ENCODE measurements around the gene PTPRN2. TPM values are rescaled to one million over a fixed set of nuclear protein-coding genes. Genes with fewer than 3 reads are reported as not detected.
A peak's percentile ranks its signal among the peaks of the same experiment; 100 is the strongest.

The PTPRN2 gene
- total and polyA plus RNA-seq, 2 of the 8 experiments (the other 6 are each of a cell fraction or from before 2014, with no cell fraction given), result 2.6 to 4.5 TPM

DNA sequence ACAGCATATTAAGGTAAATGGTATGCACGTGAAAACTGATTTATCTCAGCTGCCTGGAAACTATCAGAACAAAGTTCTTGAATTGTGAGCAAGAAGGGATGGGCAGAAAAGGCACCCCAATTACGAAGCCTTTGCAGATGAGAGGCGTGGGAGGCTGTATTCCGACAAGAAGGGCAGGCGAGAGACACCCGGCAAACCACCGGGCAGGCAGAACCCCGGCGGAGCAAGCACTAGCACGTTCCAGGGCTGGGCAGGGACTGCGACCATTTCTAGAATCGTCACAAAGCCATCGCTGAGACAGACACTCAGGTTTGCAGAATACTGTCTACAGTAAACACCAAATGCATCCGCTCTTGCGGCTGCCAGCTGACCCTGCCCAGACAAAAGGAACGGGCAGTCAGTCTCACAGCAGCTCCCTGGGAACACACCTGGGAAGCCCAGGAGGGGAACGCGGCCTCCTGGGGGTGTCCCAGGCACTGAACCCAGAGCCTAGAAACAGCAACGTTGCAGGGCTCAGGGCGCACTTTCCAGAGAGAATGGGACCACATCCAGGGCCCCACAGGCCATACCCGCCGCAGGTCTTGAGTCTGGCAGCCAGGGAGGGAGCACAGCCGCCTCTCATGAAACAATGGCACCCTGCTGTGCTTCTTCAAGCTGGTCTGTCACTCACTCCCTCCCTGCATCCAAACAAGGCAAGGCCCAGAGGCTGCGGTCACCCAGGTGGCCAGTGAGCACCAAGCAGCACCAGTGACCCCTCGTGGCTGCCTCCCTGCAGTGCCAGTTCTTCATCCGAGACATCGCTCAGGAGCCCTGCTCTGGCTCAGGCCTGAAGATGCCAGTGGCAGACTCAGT, 261.9 kb downstream of the PTPRN2 start:
- Histone ChIP-seq H4K8ac (ENCODE audit: extremely low read depth, insufficient read depth, low read length) (peak overlapping the region; percentile 94), H3K27ac (ENCODE audit: low read depth, low read length) (no peak overlapping the region), H3K23ac (ENCODE audit: insufficient read length) (no peak overlapping the region), H4K20me1 (replicated peaks in 1 of 2; ENCODE audit: control insufficient read depth in 1 of 2, insufficient read depth in 2 of 2, low read length in 2 of 2) (peaks cover 0 to 9% of the 10 kb centered on the region in 2 experiments), H3K9ac (replicated peaks in 1 of 4; ENCODE audit: extremely low read depth in 1 of 4, low read depth in 3 of 4, low read length in 3 of 4) (no peak overlapping the region; a peak in 1 of 7 replicates), H3K4me3 (ENCODE audit: extremely low read depth in 1 of 4, insufficient read depth in 2 of 4, low read depth in 3 of 4, low read length in 4 of 4) (peak overlapping the region in 2 of 4 experiments; percentile 7 to 20; a peak in 2 of 8 replicates), H3K36me3 (ENCODE audit: control insufficient read depth in 2 of 4, insufficient read depth in 4 of 4, low read length in 3 of 4) (peaks cover 0 to 5% (median 0%) of the 10 kb centered on the region in 4 experiments; a peak in 1 of 8 replicates), H3K27me3 (replicated peaks in 1 of 4; ENCODE audit: control insufficient read depth in 3 of 4, extremely low read depth in 1 of 4, insufficient read depth in 3 of 4, low read length in 3 of 4) (peaks cover 0 to 2% (median 0%) of the 10 kb centered on the region in 4 experiments; a peak in 1 of 7 replicates), H2BK15ac (ENCODE audit: low read length) (peak overlapping the region; percentile 66; the same call in 1 of the 2 replicates), H3K79me1 (ENCODE audit: low read depth, low read length) (no peaks in the 10 kb centered on the region), H3K4ac (replicated peaks; ENCODE audit: insufficient read length, low read depth, low read length) (no peak overlapping the region), H3K18ac (ENCODE audit: extremely low read depth, low read length) (peak overlapping the region; percentile 62), H2BK20ac (ENCODE audit: low read length) (0 out of 2 replicates have a peak overlapping the region, but pooled peaks have one; percentile 86), H3K4me2 (ENCODE audit: insufficient read depth in 1 of 2, low read depth in 2 of 2, low read length in 2 of 2) (peak overlapping the region; percentile 39 to 50; a peak in 3 of 4 replicates), H2BK5ac (ENCODE audit: low read depth, low read length) (peak overlapping the region; percentile 87), H3K56ac (replicated peaks; ENCODE audit: insufficient read length, low read depth, low read length) (peak overlapping the region; percentile 54), H3K14ac (ENCODE audit: insufficient read length) (no peak overlapping the region), H2AFZ (ENCODE audit: low read length) (no peak overlapping the region), H4K5ac (ENCODE audit: insufficient read length, low read depth, low read length) (peak overlapping the region; percentile 89), H2BK120ac (replicated peaks; ENCODE audit: low read depth, low read length) (peak overlapping the region; percentile 90), H2BK12ac (ENCODE audit: low read depth, low read length) (peak overlapping the region; percentile 27; the same call in 1 of the 2 replicates), H3K79me2 (ENCODE audit: control insufficient read depth in 1 of 2, insufficient read depth in 2 of 2, low read length in 2 of 2) (no peaks in the 10 kb centered on the region), H3K9me3 (ENCODE audit: insufficient read depth in 2 of 2, low read depth in 1 of 2, low read length in 1 of 2) (peaks cover 23 to 56% of the 10 kb centered on the region in 2 experiments), H2AK5ac (ENCODE audit: low read depth, low read length) (0 out of 2 replicates have a peak overlapping the region, but pooled peaks have one; percentile 98), H4K91ac (replicated peaks; ENCODE audit: insufficient read length, low read length) (peak overlapping the region; percentile 92), H3K4me1 (replicated peaks in 1 of 4; ENCODE audit: control insufficient read depth in 3 of 4, insufficient read depth in 4 of 4, low read length in 3 of 4) (peaks cover 0 to 9% (median 3%) of the 10 kb centered on the region in 4 experiments; a peak in 4 of 7 replicates), H3K23me2 (ENCODE audit: low read depth, low read length) (peaks cover 7% of the 10 kb centered on the region)
- DNase-seq (ENCODE audit: low read depth in 1 of 2, low spot score in 2 of 2), result peak; percentile 89 to 94
- 49% methylated on average over 27 of the region's 27 CpGs; no CpG with 5 or more reads in 1 of the 2 experiments for WGBS, 2 experiments (ENCODE audit: extremely low coverage in 1 of 2, insufficient coverage in 1 of 2, insufficient read length in 1 of 2, insufficient replicate concordance in 2 of 2, low coverage in 1 of 2, low lambda C conversion rate in 2 of 2, missing lambda C conversion rate in 1 of 2)
- ChIA-PET CTCF (ENCODE audit: partially characterized antibody) (interaction anchor here (0.8 to 1.7 kb wide), 4 partner anchors 29 to 269 kb away, joined by 3 to 5 read pairs (median 4); no protein-coding TSS in a partner anchor), POLR2A (ENCODE audit: partially characterized antibody) (no interaction called here)
- no peak for FAIRE-seq
- no peak for TF ChIP-seq BACH1 (IDR thresholded peaks at IDR 0.05; ENCODE audit: low read length)
- no peak for TF ChIP-seq ASH2L (IDR thresholded peaks at IDR 0.05; ENCODE audit: low read length)
- peak; percentile 91 to 95 for TF ChIP-seq RAD21 (IDR thresholded peaks at IDR 0.05 in 1 of 2, conservative IDR thresholded peaks at IDR 0.05 in 1 of 2; ENCODE audit: low read depth in 2 of 2, low read length in 2 of 2)
- TF ChIP-seq SIRT6 (IDR thresholded peaks at IDR 0.05; ENCODE audit: low read length), result no peak
- no peak for TF ChIP-seq RFX5 (IDR thresholded peaks at IDR 0.05; ENCODE audit: borderline replicate concordance, low read depth, low read length)
- TF ChIP-seq TEAD4 (IDR thresholded peaks at IDR 0.05; ENCODE audit: low read depth, low read length), result 0 out of 2 replicates have a peak, but pooled peaks have one; percentile 14
- 0 out of 2 replicates have a peak, but pooled peaks have one; percentile 45 for TF ChIP-seq TCF12 (IDR thresholded peaks at IDR 0.05; ENCODE audit: low read depth, low read length)
- TF ChIP-seq FOSL1 (IDR thresholded peaks at IDR 0.05; ENCODE audit: insufficient read depth, low read depth, low read length), result no peak
- peak; percentile 53; the same call in 1 of the 2 replicates for TF ChIP-seq SRF (IDR thresholded peaks at IDR 0.05; ENCODE audit: low read depth, low read length)
- TF ChIP-seq CBX5 (IDR thresholded peaks at IDR 0.05; ENCODE audit: low read depth, low read length), result no peak

Data from H1 (cell line).